HG03066 (cell line): Measurements from ENCODE around the gene XRCC3.

Experiments
- ATAC-seq: cut with Tn5 transposase; IDR thresholded peaks from one replicate; pipeline ENCODE4 v1.9.1; 2021; ENCODE audit warnings: low read depth; ENCODE audit not compliant: unreplicated experiment

The XRCC3 gene

GRCh38 chr14:103708750-103709187 is 6.5 kb downstream of the XRCC3 start:
- no peak for ATAC-seq

DNA sequence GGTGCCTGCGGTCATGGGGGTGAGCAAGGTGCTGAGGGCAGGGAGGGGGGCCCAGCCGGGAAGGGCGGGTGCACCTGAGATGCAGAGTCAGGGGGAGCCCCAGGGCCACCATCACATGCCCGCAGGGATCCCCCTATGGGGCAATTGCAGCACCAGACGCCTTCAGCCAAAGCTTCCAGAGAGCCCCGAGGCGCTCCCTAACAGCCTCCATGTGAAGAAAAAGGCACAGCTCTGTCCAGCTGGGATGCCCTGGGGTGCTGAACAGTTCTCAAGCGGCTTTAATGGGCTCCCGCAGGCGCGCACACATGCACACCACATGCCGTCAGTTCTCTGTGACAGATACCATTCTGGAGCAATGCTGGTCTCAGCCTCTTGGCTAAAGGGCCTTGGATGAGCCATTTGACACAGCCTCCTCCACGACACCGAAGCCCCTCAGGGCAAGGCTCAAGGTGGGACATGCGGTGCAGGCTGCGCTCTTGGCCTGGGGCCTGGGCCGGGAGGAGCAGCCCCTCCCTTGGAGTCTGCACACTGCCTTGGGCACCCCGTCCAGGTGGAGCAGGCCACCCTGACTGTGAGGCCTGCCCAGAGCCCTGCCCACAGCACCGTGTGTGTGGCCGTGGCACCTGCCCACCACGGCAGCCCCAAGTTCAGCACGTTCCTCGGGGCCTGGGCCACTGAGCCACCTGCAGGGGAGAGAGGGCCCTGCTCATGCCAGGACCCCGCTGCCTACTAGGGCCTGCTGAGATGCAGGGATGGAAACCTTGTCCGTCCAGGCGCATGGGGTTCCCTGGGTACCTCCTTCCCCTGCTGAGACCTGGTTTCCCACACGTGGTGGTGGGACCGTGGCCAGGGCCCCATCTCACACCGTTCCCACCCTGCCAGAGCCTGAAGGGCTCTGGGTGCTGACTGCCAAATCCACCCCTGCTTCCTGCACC is 7.7 kb downstream of the XRCC3 start:
- ATAC-seq = no peak

GRCh38 chr14:103706551-103707328 is 8.5 kb downstream of the XRCC3 start:
- no peak for ATAC-seq

DNA sequence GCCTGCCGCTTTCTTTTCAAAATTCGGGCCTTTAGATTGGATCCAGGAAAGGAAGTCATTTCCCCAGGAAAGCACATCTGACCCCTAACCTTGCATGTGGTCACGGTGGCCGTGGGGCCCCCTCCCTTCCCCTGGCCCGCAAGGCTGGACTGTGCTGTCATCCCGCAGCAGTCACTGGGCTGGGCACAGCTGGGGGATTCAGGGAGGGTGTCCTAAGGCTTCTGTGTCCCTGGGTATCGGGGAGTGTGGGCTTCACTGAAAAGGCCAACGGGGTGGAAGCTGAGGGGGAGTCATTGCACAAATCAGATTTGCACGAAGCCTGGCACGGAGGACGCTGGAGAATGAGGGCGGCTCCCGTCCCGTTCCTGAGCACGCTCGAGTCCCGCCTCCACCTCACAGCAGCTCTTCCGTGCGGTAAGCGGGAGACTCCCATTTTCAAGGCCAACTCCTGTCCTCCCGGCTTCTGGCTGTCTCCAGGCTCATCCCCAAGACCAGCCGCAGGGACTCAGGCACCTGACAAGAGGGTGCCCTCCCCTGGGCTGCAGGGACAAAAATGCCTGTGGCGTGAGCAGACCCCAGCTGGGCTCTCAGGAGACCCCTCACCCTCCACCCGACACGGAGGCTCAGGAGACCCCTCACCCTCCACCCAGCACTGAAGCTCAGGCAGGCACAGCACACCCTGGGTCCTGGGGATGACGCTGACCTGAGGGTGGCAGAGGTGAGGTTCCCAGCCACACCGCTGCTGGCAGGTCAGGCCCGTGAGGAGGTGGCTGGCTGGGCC is 9.6 kb downstream of the XRCC3 start:
- no peak for ATAC-seq

GRCh38 chr14:103705118-103705503 is 10.1 kb downstream of the XRCC3 start:
- ATAC-seq = no peak

GRCh38 chr14:103704708-103705107 is 10.5 kb downstream of the XRCC3 start:
- ATAC-seq = no peak

DNA sequence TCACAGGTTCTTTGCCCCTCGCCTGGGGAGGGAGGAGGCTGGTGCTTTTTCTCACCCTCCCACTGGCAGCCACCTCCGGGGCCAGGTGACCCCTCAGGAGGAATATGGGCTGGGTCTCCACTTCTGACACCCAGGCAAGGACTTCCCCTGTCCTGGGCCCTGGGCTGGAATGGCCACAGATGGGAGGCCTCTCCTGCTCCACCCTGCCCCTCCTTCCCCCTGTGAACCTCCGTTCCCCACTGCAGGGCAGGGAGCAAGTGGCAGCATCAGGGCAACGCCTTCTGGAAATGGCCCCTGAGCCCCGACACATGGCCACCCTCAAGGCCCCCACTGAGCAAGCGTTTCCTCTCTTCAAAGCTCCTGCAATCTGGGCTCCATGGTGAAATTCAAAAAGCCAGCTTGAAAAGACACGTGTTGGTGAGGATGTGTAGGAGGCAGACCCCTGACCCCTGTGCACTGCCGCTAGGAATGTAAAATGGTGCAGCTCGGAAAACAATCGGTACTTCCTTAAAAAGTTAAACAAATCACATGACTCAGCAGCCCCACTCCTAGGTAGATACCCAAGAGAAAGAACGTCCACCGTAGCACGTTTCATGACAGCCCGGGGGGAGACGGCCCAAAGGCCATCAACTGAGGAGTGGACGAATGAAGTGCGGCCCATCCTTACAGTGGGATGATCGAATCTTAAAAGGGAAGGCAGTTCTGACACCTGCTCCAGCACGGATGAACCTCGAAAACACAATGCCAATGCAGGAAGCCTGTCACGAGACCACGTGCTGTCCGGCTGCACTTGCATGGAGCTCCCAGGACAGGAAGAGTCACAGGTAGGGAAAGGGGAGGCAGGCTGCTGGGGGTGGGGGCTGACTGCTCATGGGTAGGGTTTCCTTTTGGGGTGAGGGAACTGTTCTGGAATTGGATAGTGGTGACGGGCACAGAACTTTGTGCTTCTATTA is 11.5 kb downstream of the XRCC3 start:
- no peak for ATAC-seq

DNA sequence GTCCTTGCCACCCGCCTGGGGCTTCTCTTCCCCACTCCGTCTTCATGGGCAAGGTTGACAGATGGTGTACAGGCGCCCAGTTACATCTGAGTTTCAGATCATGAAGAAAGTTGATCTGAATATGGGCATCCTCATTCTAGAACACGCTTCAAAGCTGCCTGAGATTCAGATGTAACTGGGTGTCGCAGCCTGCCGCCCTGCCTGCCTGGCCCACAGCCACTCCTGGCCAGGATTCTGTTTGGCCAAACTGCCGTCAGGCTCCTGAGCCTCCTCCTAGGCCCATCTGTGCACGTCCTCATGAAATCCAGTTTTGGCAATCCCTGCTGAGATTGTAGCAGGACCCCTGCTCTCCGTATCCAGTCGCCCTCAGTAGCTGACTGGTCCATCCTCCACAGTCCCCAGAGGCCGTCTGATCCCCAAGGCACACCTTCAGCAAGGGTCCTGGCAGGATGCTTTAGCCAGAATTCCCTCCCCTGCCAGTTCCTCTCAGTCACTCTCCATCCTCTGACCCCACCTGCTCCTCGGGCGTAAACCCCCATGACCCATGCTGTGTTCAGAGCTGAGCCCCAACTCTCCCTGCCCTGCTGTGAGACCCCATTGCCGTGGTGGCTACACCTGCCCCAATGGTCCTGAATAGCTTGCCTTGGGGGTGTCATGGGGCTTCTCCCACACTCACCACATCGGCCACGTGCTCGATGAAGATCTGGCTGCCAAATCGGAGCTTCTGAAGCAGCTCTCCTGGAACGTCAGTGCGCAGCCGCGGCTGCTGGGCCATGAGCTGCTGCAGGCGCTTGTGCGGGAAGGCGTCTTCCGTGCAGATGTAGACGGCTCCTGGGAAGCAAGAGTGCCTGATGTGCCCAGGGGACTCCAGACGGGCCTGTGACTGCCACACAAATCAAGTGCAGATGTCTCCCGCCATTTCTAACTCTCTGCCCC is 12.5 kb downstream of the XRCC3 start:
- ATAC-seq = no peak

GRCh38 chr14:103702095-103702494 is 13.2 kb downstream of the XRCC3 start:
- no peak for ATAC-seq

DNA sequence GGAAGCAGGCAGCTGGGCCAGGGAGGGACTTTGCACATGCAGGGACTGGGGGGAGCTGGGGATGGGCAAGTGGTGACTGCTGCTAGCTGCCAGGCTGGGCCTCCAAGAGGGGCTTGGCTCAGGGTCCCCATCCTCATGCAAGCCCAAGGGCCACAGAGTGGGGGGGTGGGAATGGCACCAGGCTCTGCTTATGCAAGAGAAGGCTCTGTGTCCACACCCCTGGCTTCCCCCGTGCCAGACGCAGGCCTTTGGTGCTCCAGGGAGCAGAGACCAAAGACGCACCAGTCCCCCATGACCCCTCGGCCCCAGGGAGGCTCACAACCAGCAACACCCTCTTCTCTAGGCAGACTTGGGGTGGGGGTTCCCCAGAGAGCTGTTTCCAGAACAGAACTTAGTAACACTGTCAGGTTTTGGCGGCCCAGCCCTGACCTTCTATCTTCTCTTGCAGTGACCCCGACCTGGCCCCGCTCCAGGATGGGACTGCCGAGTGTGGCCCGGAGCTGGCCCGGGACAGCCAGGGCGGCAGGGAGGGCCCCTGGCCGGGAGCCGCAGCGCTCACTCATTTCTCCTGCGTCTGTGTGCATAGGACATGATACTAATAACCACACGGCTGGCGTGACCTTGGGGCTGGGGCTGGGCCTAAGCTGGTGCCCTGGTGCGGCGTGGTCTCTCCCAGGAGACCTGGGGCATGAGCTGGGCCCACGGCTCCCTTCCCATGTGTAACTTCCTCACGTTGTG is 14.3 kb downstream of the XRCC3 start:
- no peak for ATAC-seq

GRCh38 chr14:103699901-103700752 is 15.1 kb downstream of the XRCC3 start:
- ATAC-seq = no peak

DNA sequence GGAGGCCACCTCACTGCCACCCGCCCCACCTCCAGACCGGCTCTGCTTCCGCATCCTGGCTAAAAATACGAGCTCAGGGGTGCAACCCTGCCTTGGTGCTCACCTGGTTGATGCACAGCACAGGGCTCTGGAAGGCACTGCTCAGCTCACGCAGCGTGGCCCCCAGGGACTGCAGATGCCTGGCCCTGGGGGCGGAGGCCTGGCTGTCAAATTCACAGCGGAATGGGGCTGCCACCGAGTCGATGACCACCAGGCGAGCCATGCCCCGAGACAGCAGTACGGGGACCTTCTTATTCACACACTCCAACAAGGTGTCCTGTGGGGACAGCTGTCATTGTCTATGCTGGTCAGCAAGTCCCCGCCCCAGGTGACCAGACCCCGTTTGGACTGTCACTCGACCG is 16.0 kb downstream of the XRCC3 start:
- ATAC-seq = no peak

DNA sequence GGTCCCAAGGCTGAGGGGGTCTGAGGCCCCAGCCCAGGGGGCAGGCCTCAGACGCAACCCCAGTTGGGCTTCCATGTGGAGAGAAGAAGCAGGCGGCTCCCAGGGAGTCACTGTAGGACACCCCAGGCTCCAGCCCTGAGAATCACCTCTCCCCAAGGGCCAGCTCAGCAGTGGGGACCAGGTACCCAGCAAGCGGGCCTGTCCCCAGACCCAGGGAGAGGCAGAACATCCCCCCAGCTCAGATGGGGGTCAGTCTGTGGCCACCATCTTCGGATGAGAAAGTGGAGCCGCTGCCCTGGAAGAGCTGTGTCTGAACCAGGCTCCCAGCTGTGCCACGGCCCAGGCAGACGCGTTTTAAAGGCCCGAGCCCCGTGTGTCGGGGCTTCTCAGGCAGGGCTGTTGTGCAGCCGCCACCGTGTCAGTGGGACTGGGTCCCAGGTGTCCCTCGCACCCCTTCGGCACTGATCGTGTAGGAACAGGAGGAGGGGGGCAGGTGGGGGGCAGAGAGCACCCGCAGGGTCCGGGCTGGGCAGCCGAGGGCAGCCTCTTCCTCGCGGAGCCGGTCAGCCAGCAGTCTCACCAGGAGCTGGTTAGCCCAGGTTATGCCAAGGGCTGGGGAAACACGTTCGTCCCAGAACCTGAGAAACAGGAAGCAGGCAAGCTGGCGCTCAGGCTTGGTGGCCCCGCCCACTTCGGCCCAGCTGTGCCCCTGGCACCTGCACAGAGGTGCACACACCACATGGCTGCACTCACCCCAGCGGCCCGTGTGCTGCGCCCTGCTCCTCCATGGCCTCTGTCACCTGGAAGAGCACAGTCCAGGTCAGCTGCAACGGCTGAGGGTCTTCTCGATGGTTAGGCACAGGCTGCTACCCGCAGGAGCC is 16.6 kb downstream of the XRCC3 start:
- no peak for ATAC-seq

DNA sequence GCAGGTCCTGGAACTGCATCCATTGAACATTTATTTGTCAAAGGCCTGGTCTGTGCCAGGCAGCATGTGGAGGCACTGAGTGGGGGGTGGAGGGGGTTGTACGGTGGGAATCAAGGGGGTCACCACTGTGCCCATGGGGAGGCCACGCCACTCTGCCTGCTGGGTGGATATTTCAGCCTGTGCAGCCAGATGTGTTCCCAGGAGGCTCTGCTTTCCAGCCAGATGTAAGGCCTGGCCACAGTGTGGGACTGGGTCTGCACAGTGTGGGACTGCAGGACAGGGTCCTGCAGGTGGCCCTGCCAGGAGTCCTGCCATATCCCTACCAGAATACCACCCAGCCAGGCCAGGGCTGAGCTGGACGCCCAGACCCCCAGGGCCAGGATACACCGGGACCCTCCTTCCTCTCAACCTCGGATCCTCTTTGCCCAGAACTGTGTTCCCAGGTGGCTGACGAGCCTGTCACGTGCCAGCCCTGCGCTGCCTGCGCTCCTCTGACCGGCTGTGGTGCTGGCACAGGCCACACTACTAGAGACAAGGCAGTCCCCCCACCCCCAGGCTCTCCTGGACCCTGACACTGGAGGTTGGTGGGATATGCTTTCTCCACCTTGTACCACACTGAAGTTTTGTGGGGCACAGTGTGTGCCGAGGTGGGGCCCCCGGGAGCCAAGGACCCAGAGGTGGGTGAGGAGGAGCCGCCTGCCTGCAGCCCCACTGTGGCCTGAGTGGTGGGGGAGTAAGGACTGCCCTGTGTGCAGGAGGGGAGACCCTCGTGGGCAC is 17.5 kb downstream of the XRCC3 start:
- ATAC-seq = no peak

- ATAC-seq = no peak
Measured at GRCh38 chr14:103697206-103697602, 18.0 kb downstream of the XRCC3 start.
